Measurements from ENCODE around the gene AMBRA1. TPM values are rescaled to one million over a fixed set of nuclear protein-coding genes. Genes with fewer than 3 reads are reported as not detected.

AMBRA1 gene
- total RNA-seq, 6 donors from 2014 or later: 22.9 to 55.7 (median 33.2) TPM

- ATAC-seq (ENCODE audit: low FRiP score in 2 of 2) (peak; percentile 87 to 88), DNase-seq (peak in 1 of 2 donors; percentile 73)
- Histone ChIP-seq H3K9me3 (peaks cover 0 to 9% (median 0%) of the 10 kb centered on the region in 4 donors), H3K4me1 (peaks cover 10 to 21% (median 15%) of the 10 kb centered on the region in 4 donors), H3K27ac (no peak overlapping the region), H3K36me3 (no peaks in the 10 kb centered on the region), H3K4me3 (no peak overlapping the region), H3K27me3 (no peaks in the 10 kb centered on the region)
- WGBS, 2 donors: 54 to 55% methylated on average over 4 of the region's 4 CpGs
- TF ChIP-seq EP300 (IDR thresholded peaks at IDR 0.05) (no peak), POLR2AphosphoS5 (IDR thresholded peaks at IDR 0.05) (no peak), POLR2A (IDR thresholded peaks at IDR 0.05) (no peak), CTCF (IDR thresholded peaks at IDR 0.05) (peak; percentile 79 to 91 (median 88))
These were observed 64.5 kb downstream of the AMBRA1 start for GRCh38 chr11:46529095-46529905.

GRCh38 chr11:46528445-46529094 lies 65.3 kb downstream of the AMBRA1 start:
- Histone ChIP-seq H3K27ac (no peak overlapping the region), H3K27me3 (no peaks in the 10 kb centered on the region), H3K36me3 (no peaks in the 10 kb centered on the region), H3K4me1 (peaks cover 10 to 21% (median 15%) of the 10 kb centered on the region in 4 donors), H3K9me3 (peaks cover 0 to 9% (median 0%) of the 10 kb centered on the region in 4 donors), H3K4me3 (no peak overlapping the region)
- WGBS, 2 donors: 69 to 79% methylated on average over 8 of the region's 8 CpGs
- TF ChIP-seq POLR2A (IDR thresholded peaks at IDR 0.05) (no peak), EP300 (IDR thresholded peaks at IDR 0.05) (no peak), CTCF (IDR thresholded peaks at IDR 0.05) (no peak), POLR2AphosphoS5 (IDR thresholded peaks at IDR 0.05) (no peak)
- ATAC-seq (ENCODE audit: low FRiP score in 2 of 2) (peak in 1 of 2 donors; percentile 36), DNase-seq (no peak)

- Histone ChIP-seq H3K27ac (no peak overlapping the region), H3K4me3 (no peak overlapping the region), H3K27me3 (no peaks in the 10 kb centered on the region), H3K36me3 (no peaks in the 10 kb centered on the region), H3K9me3 (peaks cover 0 to 9% (median 0%) of the 10 kb centered on the region in 4 donors), H3K4me1 (peaks cover 10 to 26% (median 16%) of the 10 kb centered on the region in 4 donors)
- WGBS, 2 donors: 74 to 81% methylated on average over 1 of the region's 1 CpG
- TF ChIP-seq POLR2A (IDR thresholded peaks at IDR 0.05) (no peak), EP300 (IDR thresholded peaks at IDR 0.05) (no peak), POLR2AphosphoS5 (IDR thresholded peaks at IDR 0.05) (no peak), CTCF (IDR thresholded peaks at IDR 0.05) (no peak)
- DNase-seq (no peak), ATAC-seq (ENCODE audit: low FRiP score in 2 of 2) (peak in 1 of 2 donors; percentile 37)
These were observed 66.2 kb downstream of the AMBRA1 start for GRCh38 chr11:46527591-46528130.

- Histone ChIP-seq H3K4me3 (no peak overlapping the region), H3K27ac (no peak overlapping the region), H3K9me3 (peaks cover 0 to 9% (median 0%) of the 10 kb centered on the region in 4 donors), H3K36me3 (no peaks in the 10 kb centered on the region), H3K4me1 (peaks cover 10 to 36% (median 17%) of the 10 kb centered on the region in 4 donors), H3K27me3 (no peaks in the 10 kb centered on the region)
- DNase-seq (no peak), ATAC-seq (ENCODE audit: low FRiP score in 2 of 2) (no peak)
- TF ChIP-seq POLR2AphosphoS5 (IDR thresholded peaks at IDR 0.05) (no peak), POLR2A (IDR thresholded peaks at IDR 0.05) (no peak), EP300 (IDR thresholded peaks at IDR 0.05) (no peak), CTCF (IDR thresholded peaks at IDR 0.05) (no peak)
- WGBS, 2 donors: 64 to 67% methylated on average over 2 of the region's 2 CpGs
These were observed 67.3 kb downstream of the AMBRA1 start for GRCh38 chr11:46526216-46527215.

Data from upper lobe of left lung (tissue), 6 donors.